Astrocyte of the spinal cord (primary cell): Measurements from ENCODE around the gene ZSCAN5B.
"Not testable (repeated sequence)": the region's sequence is repeated elsewhere in the genome, so short reads cannot be mapped to it uniquely, and the experiment has no call there.

Experiments
- DNase-seq: peaks from one replicate; pipeline ENCODE4 v3.0.0; 2011; ENCODE audit warnings: low read depth, low spot score
- H3K4me3 ChIP-seq: 2 replicates; pipeline ENCODE4 v1.5.1; 2011; ENCODE audit warnings: low read depth, mild to moderate bottlenecking, low read length, moderate library complexity
- in situ Hi-C: cut with HindIII; loops from 2 replicates; pipeline ENCODE4 v1.10.0; 2017; ENCODE audit warnings: low sequenced_read_pairs
- TF ChIP-seq, protein P1 (sequence below): IDR thresholded peaks from 2 replicates; pipeline ENCODE4 v1.5.1; 2012; ENCODE audit warnings: low read depth, mild to moderate bottlenecking, low read length, inconsistent platforms

Gene ZSCAN5B

GRCh38 chr19:56193981-56194640, 3.5 kb downstream of the ZSCAN5B start:
- H3K4me3 ChIP-seq, result no peak overlapping the region
- in situ Hi-C loops, result no loop called here
- TF ChIP-seq, protein P1, sequence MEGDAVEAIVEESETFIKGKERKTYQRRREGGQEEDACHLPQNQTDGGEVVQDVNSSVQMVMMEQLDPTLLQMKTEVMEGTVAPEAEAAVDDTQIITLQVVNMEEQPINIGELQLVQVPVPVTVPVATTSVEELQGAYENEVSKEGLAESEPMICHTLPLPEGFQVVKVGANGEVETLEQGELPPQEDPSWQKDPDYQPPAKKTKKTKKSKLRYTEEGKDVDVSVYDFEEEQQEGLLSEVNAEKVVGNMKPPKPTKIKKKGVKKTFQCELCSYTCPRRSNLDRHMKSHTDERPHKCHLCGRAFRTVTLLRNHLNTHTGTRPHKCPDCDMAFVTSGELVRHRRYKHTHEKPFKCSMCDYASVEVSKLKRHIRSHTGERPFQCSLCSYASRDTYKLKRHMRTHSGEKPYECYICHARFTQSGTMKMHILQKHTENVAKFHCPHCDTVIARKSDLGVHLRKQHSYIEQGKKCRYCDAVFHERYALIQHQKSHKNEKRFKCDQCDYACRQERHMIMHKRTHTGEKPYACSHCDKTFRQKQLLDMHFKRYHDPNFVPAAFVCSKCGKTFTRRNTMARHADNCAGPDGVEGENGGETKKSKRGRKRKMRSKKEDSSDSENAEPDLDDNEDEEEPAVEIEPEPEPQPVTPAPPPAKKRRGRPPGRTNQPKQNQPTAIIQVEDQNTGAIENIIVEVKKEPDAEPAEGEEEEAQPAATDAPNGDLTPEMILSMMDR, result no peak
- no peak for DNase-seq

DNA sequence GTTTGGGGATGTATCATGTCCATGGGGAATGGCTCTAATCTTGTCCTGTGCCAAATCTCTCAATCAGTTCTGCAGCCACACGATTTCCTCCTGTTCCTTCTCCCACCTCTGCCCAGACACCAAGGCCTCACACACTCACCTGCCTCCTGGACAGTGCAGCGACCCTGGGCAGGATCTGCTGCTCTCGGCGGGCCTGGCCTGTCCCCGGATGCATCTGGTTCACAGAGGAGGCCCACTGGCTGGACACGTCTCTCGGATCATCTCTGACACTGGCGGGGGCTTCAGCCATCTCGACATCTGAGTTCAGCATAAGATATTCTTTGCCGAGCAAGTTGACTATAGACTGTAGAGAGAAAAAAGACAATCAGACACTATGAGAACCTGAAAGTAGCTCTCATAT, 5.9 kb downstream of the ZSCAN5B start:
- TF ChIP-seq, protein P1, result no peak
- in situ Hi-C loops, result no loop called here
- DNase-seq, result no peak
- H3K4me3 ChIP-seq, result no peak overlapping the region

DNA sequence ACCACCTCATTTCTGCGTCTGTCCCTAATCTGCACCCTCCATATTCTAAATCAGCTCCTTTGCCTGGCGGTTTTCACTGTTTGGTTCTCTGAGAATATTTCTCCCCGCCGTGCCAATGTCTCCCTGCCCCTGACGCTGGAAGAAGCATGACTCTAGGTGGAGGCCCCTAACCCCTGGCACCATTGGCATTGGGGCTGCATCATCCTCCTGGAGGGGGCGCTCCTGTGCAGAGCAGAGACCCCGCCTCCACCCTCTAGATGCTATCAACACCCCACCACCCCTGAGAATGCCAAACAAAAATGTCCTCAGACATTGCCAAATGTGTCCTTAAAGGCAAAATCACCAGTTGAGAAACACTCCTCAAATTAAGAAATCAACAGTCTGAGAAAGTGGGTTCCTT, 6.5 kb downstream of the ZSCAN5B start:
- H3K4me3 ChIP-seq, result no peak overlapping the region
- TF ChIP-seq, protein P1, result no peak
- in situ Hi-C loops, result no loop called here
- no peak for DNase-seq

DNA sequence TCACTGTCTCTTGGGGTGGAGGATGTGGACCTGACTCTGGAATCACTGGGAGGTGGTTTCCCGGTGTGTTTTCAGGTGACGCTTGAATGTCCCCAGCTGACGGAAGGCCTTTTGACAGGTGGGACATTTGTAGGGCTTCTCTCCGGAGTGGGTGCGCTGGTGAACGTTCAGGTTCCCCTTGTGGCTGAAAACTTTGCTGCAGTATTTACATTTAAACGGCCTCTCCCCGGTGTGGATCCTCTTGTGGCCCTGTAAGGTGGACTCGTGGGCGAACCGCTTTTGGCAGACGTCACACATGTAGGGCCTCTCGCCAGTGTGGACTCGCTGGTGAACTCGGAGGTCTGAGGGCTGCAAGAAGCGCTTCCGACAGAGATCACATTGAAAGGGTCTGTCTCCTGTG, 7.8 kb downstream of the ZSCAN5B start:
- H3K4me3 ChIP-seq, result no peak overlapping the region
- TF ChIP-seq, protein P1, result no peak
- DNase-seq, result no peak
- in situ Hi-C loops, result no loop called here

DNA sequence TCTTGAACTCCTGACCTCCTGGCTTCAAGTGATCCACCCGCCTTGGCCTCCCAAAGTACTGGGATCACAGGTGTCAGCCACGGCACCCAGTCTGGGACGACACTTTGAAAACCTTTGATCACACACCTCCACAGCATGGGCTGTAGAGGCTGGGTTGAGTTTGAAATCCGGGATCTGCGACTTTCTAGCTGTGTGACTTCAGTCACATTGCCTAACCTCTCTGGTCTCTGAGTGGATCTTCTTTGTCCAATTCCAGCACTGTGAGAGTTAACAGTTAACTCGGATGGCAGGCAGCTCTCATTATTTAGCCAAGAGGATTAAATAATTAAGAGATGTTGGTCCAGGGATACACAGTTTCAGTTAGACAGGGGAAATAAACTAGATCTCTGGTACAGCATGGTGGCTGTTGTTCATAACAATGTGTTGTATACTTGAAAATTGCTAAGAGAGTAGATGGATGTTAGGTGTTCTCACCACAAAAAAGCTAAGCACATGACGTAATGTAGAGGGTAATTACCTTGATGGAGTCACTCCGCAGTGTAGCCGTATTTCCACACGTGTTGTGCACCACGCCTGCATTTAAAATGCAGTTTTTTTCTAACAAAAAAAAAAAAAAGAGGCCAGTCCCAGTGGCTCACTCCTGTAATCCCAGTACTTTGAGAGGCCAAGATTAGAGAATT, 19.9 kb downstream of the ZSCAN5B start:
- in situ Hi-C loops, result no loop called here
- no peak overlapping the region for H3K4me3 ChIP-seq
- DNase-seq, result no peak
- TF ChIP-seq, protein P1, result no peak

- no peak for DNase-seq
- TF ChIP-seq, protein P1, result no peak
- in situ Hi-C loops, result no loop called here
- H3K4me3 ChIP-seq, result no peak overlapping the region
Observed at GRCh38 chr19:56176881-56177280, 20.7 kb downstream of the ZSCAN5B start.

DNA sequence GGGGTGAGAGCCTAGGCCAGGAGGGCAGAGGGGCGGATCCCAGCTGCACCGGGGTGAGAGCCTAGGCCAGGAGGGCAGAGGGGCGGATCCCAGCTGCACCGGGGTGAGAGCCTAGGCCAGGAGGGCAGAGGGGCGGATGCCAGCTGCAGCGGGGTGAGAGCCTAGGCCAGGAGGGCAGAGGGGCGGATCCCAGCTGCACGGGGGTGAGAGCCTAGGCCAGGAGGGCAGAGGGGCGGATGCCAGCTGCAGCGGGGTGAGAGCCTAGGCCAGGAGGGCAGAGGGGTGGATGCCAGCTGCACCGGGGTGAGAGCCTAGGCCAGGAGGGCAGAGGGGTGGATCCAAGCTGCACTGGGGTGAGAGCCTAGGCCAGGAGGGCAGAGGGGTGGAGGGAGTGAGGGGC, 21.3 kb downstream of the ZSCAN5B start:
- DNase-seq, H3K4me3 ChIP-seq, in situ Hi-C loops: not testable (repeated sequence)

GRCh38 chr19:56175861-56176307, 21.7 kb downstream of the ZSCAN5B start, which contains the start of gene GALP:
Gene GALP, plus strand, starts transcription at chr19:56176008. Its CDS starts 1,101 bp downstream, at chr19:56177109.
- in situ Hi-C loops, DNase-seq: not testable (repeated sequence)

More at GRCh38 chr19:56175861-56176307, 21.7 kb downstream of the ZSCAN5B start, which contains the start of gene GALP:
- H3K4me3 ChIP-seq, result not testable (repeated sequence)
